NCI-H2196 treated with DMSO at 0.1 percent for 48 hours (cell line): ENCODE measurements around the gene TH.

Experiments used
- DNase-seq: peaks from one replicate; lab custom pipeline; 2025; ENCODE audit not compliant: unreplicated experiment; lab: John Stamatoyannopoulos, UW

TH gene

GRCh38 chr11:2163428-2163978 lies 8.1 kb downstream of the TH start:
- DNase-seq = no peak

GRCh38 chr11:2160736-2161259 lies 10.8 kb downstream of the TH start, which contains the start of gene INS:
Gene INS (minus strand): TSS chr11:2161209. CDS start chr11:2160971, 238 bp downstream.
- no peak for DNase-seq

- DNase-seq = no peak
Observed at GRCh38 chr11:2159536-2160413, 11.8 kb downstream of the TH start.

- no peak for DNase-seq
Observed at GRCh38 chr11:2158966-2159365, 12.6 kb downstream of the TH start.

- no peak for DNase-seq
Observed at GRCh38 chr11:2158296-2158737, 13.3 kb downstream of the TH start.

- DNase-seq = no peak
Observed at GRCh38 chr11:2157294-2158040, 14.1 kb downstream of the TH start.

GRCh38 chr11:2156416-2157182 lies 15.0 kb downstream of the TH start:
- DNase-seq = peak; percentile 64

GRCh38 chr11:2155511-2155910 lies 16.1 kb downstream of the TH start:
- no peak for DNase-seq

GRCh38 chr11:2154889-2155288 lies 16.7 kb downstream of the TH start:
- DNase-seq = no peak

- DNase-seq = no peak
Observed at GRCh38 chr11:2154195-2154585, 17.4 kb downstream of the TH start.

GRCh38 chr11:2153581-2154194 lies 17.9 kb downstream of the TH start:
- DNase-seq = no peak

GRCh38 chr11:2151500-2152257 lies 19.9 kb downstream of the TH start:
- DNase-seq = peak; percentile 62

GRCh38 chr11:2149864-2150847 lies 21.5 kb downstream of the TH start:
- DNase-seq = no peak

GRCh38 chr11:2149460-2149859 lies 22.2 kb downstream of the TH start:
- DNase-seq = no peak

GRCh38 chr11:2148595-2148994 lies 23.0 kb downstream of the TH start:
- no peak for DNase-seq

GRCh38 chr11:2147391-2147790 lies 24.2 kb downstream of the TH start:
- DNase-seq = no peak

GRCh38 chr11:2146051-2146450 lies 25.6 kb downstream of the TH start:
- no peak for DNase-seq

GRCh38 chr11:2144544-2145248 lies 26.9 kb downstream of the TH start:
- no peak for DNase-seq
